SU-DHL-6 (cell line): Measurements from ENCODE around the gene RPUSD4.

Experiments used
- CTCF ChIP-seq: fragments of 200-600 bp; sonication (generic); IDR thresholded peaks from one replicate; pipeline ENCODE4 v1.5.1; 2017; ENCODE audit warnings: antibody characterized with exemption, mild to moderate bottlenecking, low read length, moderate library complexity; ENCODE audit not compliant: insufficient read depth, poor library complexity, severe bottlenecking
- EZH2phosphoT487 ChIP-seq: fragments of 200-600 bp; sonication (generic), shearing (Covaris generic); conservative IDR thresholded peaks from 2 replicates; pipeline ENCODE4 v1.6.1; 2018; ENCODE audit warnings: mild to moderate bottlenecking, antibody characterized with exemption, low read length, moderate library complexity, mixed read lengths

GRCh38 chr11:126216526-126217305 lies 5.3 kb upstream of the RPUSD4 start:
- no peak for TF ChIP-seq EZH2phosphoT487
- no peak for TF ChIP-seq CTCF
